ENCODE data around the gene IL1B. TPM values are rescaled to one million over a fixed set of nuclear protein-coding genes. Genes with fewer than 3 reads are reported as not detected.

The IL1B gene
- total RNA-seq, 1 donor = 0.36 TPM

DNA sequence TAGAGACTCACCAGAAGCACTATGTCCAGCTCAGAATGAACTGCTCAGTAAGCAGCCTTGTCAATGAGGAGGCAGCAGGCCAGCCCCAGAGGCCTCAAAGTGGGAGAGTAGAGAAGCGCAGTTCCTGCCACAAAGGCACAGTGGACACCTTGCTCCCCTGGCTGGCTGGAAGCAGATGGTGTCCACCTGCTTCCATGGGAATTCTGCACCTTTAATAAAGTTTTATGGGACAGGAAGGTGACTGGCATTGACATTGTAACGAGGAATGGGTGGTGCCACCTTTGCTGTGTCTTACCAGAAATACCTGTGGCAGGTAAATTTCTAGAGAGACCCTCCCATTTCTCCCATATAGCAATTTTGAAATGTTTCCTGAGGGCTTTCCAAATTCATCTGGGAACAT is 6.7 kb upstream of the IL1B start:
- Histone ChIP-seq H3K4me1 (ENCODE audit: insufficient read depth, low read length) (peaks cover 4% of the 10 kb centered on the region), H3K36me3 (ENCODE audit: insufficient read depth, low read length) (no peaks in the 10 kb centered on the region), H2AFZ (ENCODE audit: low read length) (no peak overlapping the region), H3K9me3 (ENCODE audit: low read depth, low read length) (no peaks in the 10 kb centered on the region), H3K4me2 (ENCODE audit: insufficient read depth, low read length) (no peak overlapping the region), H4K20me1 (ENCODE audit: insufficient read depth, low read length) (no peaks in the 10 kb centered on the region), H3K79me2 (ENCODE audit: insufficient read depth, low read length) (no peaks in the 10 kb centered on the region), H3K4me3 (ENCODE audit: insufficient read depth, low read length) (no peak overlapping the region), H3K27ac (ENCODE audit: low read depth, low read length) (no peak overlapping the region), H3K27me3 (ENCODE audit: insufficient read depth, low read length) (no peaks in the 10 kb centered on the region)
- no peak for DNase-seq (ENCODE audit: insufficient read length, low spot score, missing footprints)
- TF ChIP-seq, protein P1, sequence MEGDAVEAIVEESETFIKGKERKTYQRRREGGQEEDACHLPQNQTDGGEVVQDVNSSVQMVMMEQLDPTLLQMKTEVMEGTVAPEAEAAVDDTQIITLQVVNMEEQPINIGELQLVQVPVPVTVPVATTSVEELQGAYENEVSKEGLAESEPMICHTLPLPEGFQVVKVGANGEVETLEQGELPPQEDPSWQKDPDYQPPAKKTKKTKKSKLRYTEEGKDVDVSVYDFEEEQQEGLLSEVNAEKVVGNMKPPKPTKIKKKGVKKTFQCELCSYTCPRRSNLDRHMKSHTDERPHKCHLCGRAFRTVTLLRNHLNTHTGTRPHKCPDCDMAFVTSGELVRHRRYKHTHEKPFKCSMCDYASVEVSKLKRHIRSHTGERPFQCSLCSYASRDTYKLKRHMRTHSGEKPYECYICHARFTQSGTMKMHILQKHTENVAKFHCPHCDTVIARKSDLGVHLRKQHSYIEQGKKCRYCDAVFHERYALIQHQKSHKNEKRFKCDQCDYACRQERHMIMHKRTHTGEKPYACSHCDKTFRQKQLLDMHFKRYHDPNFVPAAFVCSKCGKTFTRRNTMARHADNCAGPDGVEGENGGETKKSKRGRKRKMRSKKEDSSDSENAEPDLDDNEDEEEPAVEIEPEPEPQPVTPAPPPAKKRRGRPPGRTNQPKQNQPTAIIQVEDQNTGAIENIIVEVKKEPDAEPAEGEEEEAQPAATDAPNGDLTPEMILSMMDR (IDR thresholded peaks at IDR 0.05; ENCODE audit: extremely low read depth, low read depth, low read length) = no peak

DNA sequence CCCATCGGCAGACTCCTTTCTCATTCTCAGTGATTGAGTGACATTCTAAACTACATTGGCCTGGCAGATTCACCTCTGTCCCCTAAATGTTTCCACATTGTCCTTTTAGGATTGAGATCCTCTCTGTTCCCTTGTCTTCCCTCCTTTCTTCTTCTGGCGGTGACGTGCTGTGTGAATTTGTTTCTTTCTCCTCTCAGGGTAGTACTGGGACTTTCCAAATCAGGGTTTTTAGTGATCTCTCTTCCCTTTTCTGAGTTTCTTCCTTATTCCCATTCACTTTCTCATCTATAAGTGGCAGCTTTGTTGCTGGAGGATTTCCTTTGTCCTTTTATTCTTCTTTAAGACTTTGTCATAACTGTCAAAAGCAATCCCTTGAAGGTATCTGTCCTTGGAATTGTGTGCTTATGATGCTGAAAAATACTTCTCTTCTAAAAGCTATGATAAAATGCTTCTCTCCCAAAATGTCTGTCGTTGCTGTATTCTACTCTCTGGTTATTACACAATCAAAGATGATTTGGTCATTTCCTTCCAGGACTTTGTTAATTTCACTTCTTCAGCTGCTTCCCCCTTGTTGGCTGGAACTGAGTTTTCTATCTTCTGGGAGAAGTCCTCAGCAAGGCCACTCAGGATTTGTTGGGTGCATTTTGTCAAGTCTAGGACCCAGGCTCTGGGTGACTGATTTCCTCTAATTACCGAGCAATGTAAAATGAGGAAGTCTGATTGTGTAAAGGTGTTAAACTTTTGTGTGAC is 4.9 kb upstream of the IL1B start:
- peaks cover 11% of the 10 kb centered on the region for H3K4me1 ChIP-seq (ENCODE audit: insufficient read depth, low read length)
- H3K4me2 ChIP-seq (ENCODE audit: insufficient read depth, low read length) = no peak overlapping the region
- no peaks in the 10 kb centered on the region for H3K36me3 ChIP-seq (ENCODE audit: insufficient read depth, low read length)
- no peak overlapping the region for H3K27ac ChIP-seq (ENCODE audit: low read depth, low read length)
- H3K9me3 ChIP-seq (ENCODE audit: low read depth, low read length) = no peaks in the 10 kb centered on the region
- H3K79me2 ChIP-seq (ENCODE audit: insufficient read depth, low read length) = no peaks in the 10 kb centered on the region
- H3K4me3 ChIP-seq (ENCODE audit: insufficient read depth, low read length) = no peak overlapping the region
- H2AFZ ChIP-seq (ENCODE audit: low read length) = no peak overlapping the region
- TF ChIP-seq, protein P1 (IDR thresholded peaks at IDR 0.05; ENCODE audit: extremely low read depth, low read depth, low read length) = no peak
- DNase-seq (ENCODE audit: insufficient read length, low spot score, missing footprints) = no peak
- no peaks in the 10 kb centered on the region for H4K20me1 ChIP-seq (ENCODE audit: insufficient read depth, low read length)
- no peaks in the 10 kb centered on the region for H3K27me3 ChIP-seq (ENCODE audit: insufficient read depth, low read length)

DNA sequence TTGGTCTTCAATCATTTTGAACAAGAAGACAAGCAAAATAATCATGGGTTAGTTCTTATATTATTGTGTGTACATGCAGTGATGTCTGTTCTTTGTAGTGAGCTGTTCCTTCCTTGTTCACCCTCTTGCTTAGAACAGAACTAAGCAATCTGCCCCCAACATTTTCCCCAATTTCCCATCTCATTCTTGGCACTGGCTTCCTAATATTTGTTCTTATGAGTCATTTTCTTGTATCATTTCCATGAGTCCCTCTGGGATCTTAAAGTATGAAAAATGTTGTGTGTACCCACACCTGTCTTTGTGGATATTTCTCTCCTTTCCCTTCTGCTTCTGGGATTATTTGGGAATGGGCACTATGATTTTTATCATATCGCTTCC is 3.5 kb upstream of the IL1B start:
- H3K4me2 ChIP-seq (ENCODE audit: insufficient read depth, low read length) = no peak overlapping the region
- TF ChIP-seq, protein P1 (IDR thresholded peaks at IDR 0.05; ENCODE audit: extremely low read depth, low read depth, low read length) = no peak

DNA sequence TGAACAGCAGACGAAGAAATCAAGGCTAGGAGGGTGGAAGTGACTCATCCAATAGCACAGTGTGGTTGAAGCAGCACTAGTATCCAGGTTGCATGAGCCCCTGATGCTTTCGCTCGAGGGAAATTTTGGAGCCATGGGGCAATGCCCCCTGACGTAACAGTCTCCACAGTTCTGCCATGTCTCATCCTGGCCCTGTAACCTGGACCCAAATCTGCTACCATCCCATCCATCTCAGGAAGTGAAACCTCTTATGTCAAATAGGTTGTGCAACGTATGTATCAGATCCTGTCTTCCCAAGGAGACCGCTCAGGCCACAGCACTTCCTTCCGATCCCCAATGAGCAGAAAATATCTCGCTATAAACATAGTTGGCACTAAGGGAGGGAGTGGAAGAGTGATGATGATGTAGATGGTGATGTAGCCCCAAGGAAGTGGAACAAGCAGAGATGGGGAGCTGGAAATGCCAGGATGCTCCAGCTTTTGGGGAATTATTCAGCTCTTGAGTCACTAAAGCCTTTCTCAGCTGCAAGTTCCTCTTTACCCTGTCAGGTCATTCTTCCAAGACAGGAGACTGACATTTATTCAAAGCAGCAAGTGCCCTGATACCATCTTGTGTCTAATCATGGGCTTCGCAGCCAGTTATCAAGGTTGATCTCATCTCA is 3.0 kb upstream of the IL1B start:
- Histone ChIP-seq H3K36me3 (ENCODE audit: insufficient read depth, low read length) (no peaks in the 10 kb centered on the region), H3K4me3 (ENCODE audit: insufficient read depth, low read length) (no peak overlapping the region), H2AFZ (ENCODE audit: low read length) (no peak overlapping the region), H3K27me3 (ENCODE audit: insufficient read depth, low read length) (no peaks in the 10 kb centered on the region), H3K79me2 (ENCODE audit: insufficient read depth, low read length) (no peaks in the 10 kb centered on the region), H3K4me1 (ENCODE audit: insufficient read depth, low read length) (peaks cover 27% of the 10 kb centered on the region), H4K20me1 (ENCODE audit: insufficient read depth, low read length) (no peaks in the 10 kb centered on the region), H3K27ac (ENCODE audit: low read depth, low read length) (no peak overlapping the region), H3K9me3 (ENCODE audit: low read depth, low read length) (no peaks in the 10 kb centered on the region), H3K4me2 (ENCODE audit: insufficient read depth, low read length) (no peak overlapping the region)
- TF ChIP-seq, protein P1 (IDR thresholded peaks at IDR 0.05; ENCODE audit: extremely low read depth, low read depth, low read length) = no peak
- DNase-seq (ENCODE audit: insufficient read length, low spot score, missing footprints) = no peak

More for the DNA sequence above, 3.5 kb upstream of the IL1B start:
- no peaks in the 10 kb centered on the region for H4K20me1 ChIP-seq (ENCODE audit: insufficient read depth, low read length)
- H3K9me3 ChIP-seq (ENCODE audit: low read depth, low read length) = no peaks in the 10 kb centered on the region
- no peak overlapping the region for H3K27ac ChIP-seq (ENCODE audit: low read depth, low read length)
- no peak for DNase-seq (ENCODE audit: insufficient read length, low spot score, missing footprints)
- no peak overlapping the region for H2AFZ ChIP-seq (ENCODE audit: low read length)
- peaks cover 25% of the 10 kb centered on the region for H3K4me1 ChIP-seq (ENCODE audit: insufficient read depth, low read length)
- H3K79me2 ChIP-seq (ENCODE audit: insufficient read depth, low read length) = no peaks in the 10 kb centered on the region
- no peak overlapping the region for H3K4me3 ChIP-seq (ENCODE audit: insufficient read depth, low read length)
- no peaks in the 10 kb centered on the region for H3K36me3 ChIP-seq (ENCODE audit: insufficient read depth, low read length)
- H3K27me3 ChIP-seq (ENCODE audit: insufficient read depth, low read length) = no peaks in the 10 kb centered on the region
